Lower leg skin (tissue), 3 donors: ENCODE measurements around the gene HS6ST3.

ENCODE experiments used
- POLR2A ChIP-seq, 2 donors: fragments of 450-650 bp; IDR thresholded peaks; one replicate each; pipeline ENCODE4 v1.6.1; 2016 to 2017; ENCODE audit warnings: antibody characterized with exemption in 2 of 2, mild to moderate bottlenecking in 1 of 2, moderate library complexity in 1 of 2
- TF ChIP-seq, protein P1 (sequence below), 3 donors: fragments of 450-650 bp; IDR thresholded peaks; one replicate each; pipeline ENCODE4 v1.5.1; 2016; ENCODE audit warnings: antibody characterized with exemption in 3 of 3, mild to moderate bottlenecking in 3 of 3, moderate library complexity in 2 of 3

DNA sequence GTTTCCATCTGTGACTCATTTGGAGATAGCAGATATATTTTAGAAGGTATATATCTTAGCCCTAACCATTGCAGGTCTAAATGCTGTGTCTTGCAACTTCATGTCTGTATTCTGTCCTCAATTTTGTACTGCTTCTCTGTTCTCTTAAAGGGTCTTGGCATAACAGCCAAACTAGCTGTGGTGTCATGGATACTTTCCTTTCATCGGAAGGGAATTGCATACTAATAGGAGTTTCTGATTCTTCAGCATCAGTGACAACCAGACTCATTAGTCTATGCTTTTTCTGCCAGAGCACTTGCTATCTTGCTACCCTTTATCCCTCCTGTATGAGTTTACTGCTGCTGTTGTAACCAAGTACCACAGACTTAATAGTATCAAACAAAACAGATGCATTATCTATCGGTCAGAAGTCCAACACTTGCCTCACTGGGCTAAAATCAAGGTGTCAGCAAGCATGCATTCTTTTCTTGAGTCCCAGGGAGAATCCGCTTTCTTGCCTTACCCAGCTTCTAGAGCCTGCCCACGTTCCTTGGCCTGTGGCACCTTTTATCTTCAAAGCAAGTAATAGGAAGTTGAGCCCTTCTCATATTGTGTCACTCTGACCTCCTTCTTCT, 253.1 kb downstream of the HS6ST3 start:
- TF ChIP-seq, protein P1, sequence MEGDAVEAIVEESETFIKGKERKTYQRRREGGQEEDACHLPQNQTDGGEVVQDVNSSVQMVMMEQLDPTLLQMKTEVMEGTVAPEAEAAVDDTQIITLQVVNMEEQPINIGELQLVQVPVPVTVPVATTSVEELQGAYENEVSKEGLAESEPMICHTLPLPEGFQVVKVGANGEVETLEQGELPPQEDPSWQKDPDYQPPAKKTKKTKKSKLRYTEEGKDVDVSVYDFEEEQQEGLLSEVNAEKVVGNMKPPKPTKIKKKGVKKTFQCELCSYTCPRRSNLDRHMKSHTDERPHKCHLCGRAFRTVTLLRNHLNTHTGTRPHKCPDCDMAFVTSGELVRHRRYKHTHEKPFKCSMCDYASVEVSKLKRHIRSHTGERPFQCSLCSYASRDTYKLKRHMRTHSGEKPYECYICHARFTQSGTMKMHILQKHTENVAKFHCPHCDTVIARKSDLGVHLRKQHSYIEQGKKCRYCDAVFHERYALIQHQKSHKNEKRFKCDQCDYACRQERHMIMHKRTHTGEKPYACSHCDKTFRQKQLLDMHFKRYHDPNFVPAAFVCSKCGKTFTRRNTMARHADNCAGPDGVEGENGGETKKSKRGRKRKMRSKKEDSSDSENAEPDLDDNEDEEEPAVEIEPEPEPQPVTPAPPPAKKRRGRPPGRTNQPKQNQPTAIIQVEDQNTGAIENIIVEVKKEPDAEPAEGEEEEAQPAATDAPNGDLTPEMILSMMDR (IDR thresholded peaks at IDR 0.05) = no peak
- TF ChIP-seq POLR2A (IDR thresholded peaks at IDR 0.05) = no peak
